Measurements from ENCODE around the gene GNAS-AS1.

Gene GNAS-AS1

GRCh38 chr20:58818586-58819285 lies 32.0 kb downstream of the GNAS-AS1 start:
- peaks cover 16% of the 10 kb centered on the region for H3K4me1 ChIP-seq (ENCODE audit: low read depth, poor library complexity, severe bottlenecking)
- no peak overlapping the region for H3K4me3 ChIP-seq (IDR thresholded peaks at IDR 0.05; ENCODE audit: insufficient read depth, low read depth, low read length)
- no peak for TF ChIP-seq CTCF (conservative IDR thresholded peaks at IDR 0.05; ENCODE audit: low read depth, low read length)
- no peaks in the 10 kb centered on the region; the same call in 1 of the 2 replicates for H3K27me3 ChIP-seq (ENCODE audit: insufficient read depth, low read depth)
- no peaks in the 10 kb centered on the region for H3K79me2 ChIP-seq (ENCODE audit: insufficient read depth, low read depth)
- H3K4me2 ChIP-seq: peak overlapping the region; percentile 30; the same call in 1 of the 2 replicates
- no peak overlapping the region for H2AFZ ChIP-seq (ENCODE audit: low read depth)
- H4K20me1 ChIP-seq (ENCODE audit: insufficient read depth): no peaks in the 10 kb centered on the region
- no peak overlapping the region; the same call in 1 of the 2 replicates for H3K27ac ChIP-seq
- H3K36me3 ChIP-seq (ENCODE audit: insufficient read depth): no peaks in the 10 kb centered on the region
- no peak overlapping the region for H3K9ac ChIP-seq

- Histone ChIP-seq H3K27ac (no peak overlapping the region), H3K9ac (no peak overlapping the region), H3K27me3 (ENCODE audit: insufficient read depth, low read depth) (peaks cover 2% of the 10 kb centered on the region; the same call in 1 of the 2 replicates), H3K36me3 (ENCODE audit: insufficient read depth) (no peaks in the 10 kb centered on the region), H3K4me1 (ENCODE audit: low read depth, poor library complexity, severe bottlenecking) (peaks cover 16% of the 10 kb centered on the region), H3K4me2 (no peak overlapping the region), H3K4me3 (IDR thresholded peaks at IDR 0.05; ENCODE audit: insufficient read depth, low read depth, low read length) (no peak overlapping the region), H4K20me1 (ENCODE audit: insufficient read depth) (no peaks in the 10 kb centered on the region), H3K79me2 (ENCODE audit: insufficient read depth, low read depth) (no peaks in the 10 kb centered on the region), H2AFZ (ENCODE audit: low read depth) (no peak overlapping the region)
- no peak for TF ChIP-seq CTCF (conservative IDR thresholded peaks at IDR 0.05; ENCODE audit: low read depth, low read length)
Observed at GRCh38 chr20:58817748-58818147, 33.0 kb downstream of the GNAS-AS1 start.

GRCh38 chr20:58816957-58817651 lies 33.6 kb downstream of the GNAS-AS1 start:
- TF ChIP-seq CTCF (conservative IDR thresholded peaks at IDR 0.05; ENCODE audit: low read depth, low read length): no peak
- no peak overlapping the region for H2AFZ ChIP-seq (ENCODE audit: low read depth)
- no peaks in the 10 kb centered on the region for H3K79me2 ChIP-seq (ENCODE audit: insufficient read depth, low read depth)
- no peak overlapping the region for H3K4me2 ChIP-seq
- H3K9ac ChIP-seq: no peak overlapping the region
- H3K27me3 ChIP-seq (ENCODE audit: insufficient read depth, low read depth): peaks cover 9% of the 10 kb centered on the region; the same call in 1 of the 2 replicates
- H3K4me1 ChIP-seq (ENCODE audit: low read depth, poor library complexity, severe bottlenecking): peaks cover 16% of the 10 kb centered on the region
- H3K36me3 ChIP-seq (ENCODE audit: insufficient read depth): no peaks in the 10 kb centered on the region
- no peaks in the 10 kb centered on the region for H4K20me1 ChIP-seq (ENCODE audit: insufficient read depth)
- no peak overlapping the region for H3K4me3 ChIP-seq (IDR thresholded peaks at IDR 0.05; ENCODE audit: insufficient read depth, low read depth, low read length)
- no peak overlapping the region for H3K27ac ChIP-seq

- H3K36me3 ChIP-seq (ENCODE audit: insufficient read depth): no peaks in the 10 kb centered on the region
- no peaks in the 10 kb centered on the region for H4K20me1 ChIP-seq (ENCODE audit: insufficient read depth)
- peaks cover 16% of the 10 kb centered on the region for H3K4me1 ChIP-seq (ENCODE audit: low read depth, poor library complexity, severe bottlenecking)
- H3K79me2 ChIP-seq (ENCODE audit: insufficient read depth, low read depth): no peaks in the 10 kb centered on the region
- H3K27me3 ChIP-seq (ENCODE audit: insufficient read depth, low read depth): peaks cover 12% of the 10 kb centered on the region; the same call in 1 of the 2 replicates
- H3K4me3 ChIP-seq (IDR thresholded peaks at IDR 0.05; ENCODE audit: insufficient read depth, low read depth, low read length): no peak overlapping the region
- no peak overlapping the region for H3K9ac ChIP-seq
- no peak overlapping the region for H2AFZ ChIP-seq (ENCODE audit: low read depth)
- no peak overlapping the region for H3K4me2 ChIP-seq
- H3K27ac ChIP-seq: no peak overlapping the region
- TF ChIP-seq CTCF (conservative IDR thresholded peaks at IDR 0.05; ENCODE audit: low read depth, low read length): no peak
Observed at GRCh38 chr20:58816051-58816450, 34.7 kb downstream of the GNAS-AS1 start.

Data from KMS-11 (cell line).